GM18499 (cell line): Measurements from ENCODE around the gene CUL4A.

Experiments used
- ATAC-seq: cut with Tn5 transposase; IDR thresholded peaks from one replicate; pipeline ENCODE4 v1.9.1; 2021; ENCODE audit warnings: moderate number of reproducible peaks; ENCODE audit not compliant: insufficient read depth, unreplicated experiment

The CUL4A gene

DNA sequence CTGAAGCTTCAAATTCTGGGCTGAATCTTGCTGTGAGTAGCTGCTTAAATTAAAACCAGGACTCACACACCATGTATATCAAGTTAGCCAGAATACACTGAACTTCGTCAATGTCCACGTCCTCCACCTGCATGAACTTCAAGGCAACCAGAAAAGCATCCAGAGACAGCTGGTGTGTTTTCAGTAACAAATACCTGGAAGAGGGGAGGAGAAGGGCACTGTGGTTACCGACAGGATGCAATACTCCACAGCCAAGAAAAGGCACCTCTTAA lies 30.6 kb upstream of the CUL4A start:
- no peak for ATAC-seq

DNA sequence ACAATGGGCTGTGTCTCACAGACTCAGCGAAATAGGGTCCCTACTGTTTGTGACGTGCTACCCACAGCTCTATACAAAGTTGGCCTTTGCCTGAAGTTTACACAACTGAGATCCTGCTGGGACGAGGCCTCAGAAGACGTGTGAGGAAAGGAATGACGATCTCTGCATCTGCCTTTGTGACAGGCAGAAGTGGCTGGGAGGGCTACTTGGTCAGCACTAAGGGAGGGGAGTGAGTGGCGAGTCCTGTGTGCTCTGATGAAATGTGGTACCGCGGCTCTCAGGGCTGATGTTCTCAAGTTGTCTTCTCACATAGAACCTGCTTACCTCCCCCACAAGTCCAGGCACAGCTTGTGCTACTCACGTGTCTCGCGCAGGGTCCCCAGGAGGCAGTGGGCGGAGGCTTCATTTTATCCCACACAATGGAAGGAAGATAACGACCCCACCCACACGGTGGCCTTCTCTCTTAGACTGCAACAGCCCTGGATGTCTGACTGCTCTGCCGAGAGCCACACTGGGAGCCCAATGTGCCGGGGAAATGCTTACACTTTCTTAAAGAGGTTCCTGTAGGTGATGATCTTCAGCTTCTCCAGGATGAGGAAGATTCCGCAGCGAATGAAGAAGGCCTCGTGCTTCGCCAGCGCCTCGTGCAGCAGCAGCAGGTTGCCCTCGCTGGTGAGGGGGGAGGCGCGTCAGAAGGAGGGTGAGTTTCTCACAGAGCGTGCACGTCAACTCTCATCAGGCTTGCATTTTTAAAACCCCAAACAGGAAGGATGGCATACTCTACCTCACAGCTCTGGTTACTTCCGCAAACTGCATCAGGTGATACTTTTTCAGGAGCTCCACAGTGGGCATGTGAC lies 29.8 kb upstream of the CUL4A start:
- no peak for ATAC-seq

DNA sequence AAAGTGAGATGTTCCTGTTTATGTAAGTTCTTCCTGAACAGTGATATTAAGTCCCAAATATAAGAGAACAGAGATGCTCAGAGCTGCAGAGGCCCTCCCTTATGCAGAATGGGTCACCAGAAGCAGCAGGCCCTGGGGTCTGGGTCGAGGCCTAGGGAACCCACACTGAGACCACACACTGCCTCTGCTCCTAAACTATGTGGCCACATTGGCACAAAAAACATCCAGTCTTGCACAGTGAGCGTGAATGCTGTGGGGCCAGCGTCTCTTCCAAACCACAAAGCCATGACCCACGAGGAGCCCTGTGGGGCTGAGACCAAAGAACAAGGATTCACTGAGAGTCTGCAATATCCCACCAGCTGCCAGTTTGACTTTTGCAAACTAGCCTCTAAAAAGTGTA lies 27.4 kb upstream of the CUL4A start:
- no peak for ATAC-seq

DNA sequence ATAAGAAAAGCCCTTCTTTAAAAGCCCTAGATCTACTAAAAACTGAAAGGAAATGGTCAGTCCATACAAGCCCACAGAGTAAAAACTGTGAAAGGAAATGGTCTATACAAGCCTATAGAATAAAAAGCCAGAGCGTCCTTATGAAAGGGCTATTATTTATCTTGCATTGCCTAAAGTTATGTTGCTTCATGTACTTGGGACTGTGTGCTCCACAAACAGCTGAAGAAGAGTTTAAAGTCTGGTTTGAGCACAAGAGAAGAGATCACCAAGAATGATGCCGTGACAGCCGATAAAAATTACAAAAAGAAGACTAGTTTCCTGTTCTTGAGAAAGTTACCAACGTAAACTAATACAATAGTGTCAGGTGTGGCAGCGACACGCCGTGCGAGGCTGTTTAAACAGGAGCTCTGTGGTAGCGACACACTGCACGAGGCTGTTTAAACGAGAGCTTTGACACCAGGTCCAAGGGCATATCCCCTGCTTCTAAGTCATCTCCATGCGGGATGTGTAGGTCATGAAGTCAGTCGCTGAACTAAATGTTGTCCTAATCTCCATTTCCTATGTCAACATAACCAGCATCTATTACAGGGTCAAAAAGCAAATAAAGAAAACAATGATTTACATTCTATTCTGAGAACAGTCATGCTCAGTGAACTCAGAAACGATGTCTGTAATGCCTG lies 25.8 kb upstream of the CUL4A start:
- no peak for ATAC-seq

DNA sequence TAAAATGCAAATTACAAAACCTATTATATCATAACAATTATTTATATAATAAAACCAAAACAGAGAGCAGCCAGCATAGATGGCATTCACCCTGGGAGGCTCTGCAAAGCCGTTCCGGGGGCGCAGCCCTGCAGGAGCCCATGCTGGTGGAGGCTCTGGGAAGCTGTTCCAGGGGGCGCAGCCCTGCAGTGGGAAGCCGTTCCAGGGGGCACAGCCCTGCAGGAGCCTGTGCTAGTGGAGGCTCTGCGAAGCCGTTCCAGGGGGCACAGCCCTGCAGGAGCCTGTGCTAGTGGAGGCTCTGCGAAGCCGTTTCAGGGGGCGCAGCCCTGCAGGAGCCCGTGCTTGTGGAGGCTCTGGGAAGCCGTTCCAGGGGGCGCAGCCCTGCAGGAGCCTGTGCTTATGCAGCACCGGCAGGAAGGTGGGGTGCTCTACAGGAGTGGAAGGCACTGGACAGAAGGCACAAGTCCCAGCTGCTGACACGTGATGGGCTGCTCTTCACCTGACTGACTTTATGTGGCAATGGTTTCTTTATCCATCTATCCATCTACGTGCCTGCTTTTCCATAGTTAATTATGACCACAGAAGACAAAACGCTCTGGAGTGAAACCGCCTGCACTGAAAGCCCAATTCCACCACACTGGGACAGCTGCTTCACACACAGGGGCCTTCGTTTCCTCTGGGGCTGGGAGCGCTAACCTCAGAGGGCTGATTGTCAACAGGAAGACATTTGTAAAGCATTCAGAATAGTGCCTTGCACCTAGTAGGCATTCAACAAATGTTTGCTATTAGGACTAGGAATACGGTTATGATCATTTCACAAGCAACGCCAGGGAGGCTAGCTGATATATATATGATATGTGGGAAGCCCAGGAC lies 24.6 kb upstream of the CUL4A start:
- no peak for ATAC-seq

DNA sequence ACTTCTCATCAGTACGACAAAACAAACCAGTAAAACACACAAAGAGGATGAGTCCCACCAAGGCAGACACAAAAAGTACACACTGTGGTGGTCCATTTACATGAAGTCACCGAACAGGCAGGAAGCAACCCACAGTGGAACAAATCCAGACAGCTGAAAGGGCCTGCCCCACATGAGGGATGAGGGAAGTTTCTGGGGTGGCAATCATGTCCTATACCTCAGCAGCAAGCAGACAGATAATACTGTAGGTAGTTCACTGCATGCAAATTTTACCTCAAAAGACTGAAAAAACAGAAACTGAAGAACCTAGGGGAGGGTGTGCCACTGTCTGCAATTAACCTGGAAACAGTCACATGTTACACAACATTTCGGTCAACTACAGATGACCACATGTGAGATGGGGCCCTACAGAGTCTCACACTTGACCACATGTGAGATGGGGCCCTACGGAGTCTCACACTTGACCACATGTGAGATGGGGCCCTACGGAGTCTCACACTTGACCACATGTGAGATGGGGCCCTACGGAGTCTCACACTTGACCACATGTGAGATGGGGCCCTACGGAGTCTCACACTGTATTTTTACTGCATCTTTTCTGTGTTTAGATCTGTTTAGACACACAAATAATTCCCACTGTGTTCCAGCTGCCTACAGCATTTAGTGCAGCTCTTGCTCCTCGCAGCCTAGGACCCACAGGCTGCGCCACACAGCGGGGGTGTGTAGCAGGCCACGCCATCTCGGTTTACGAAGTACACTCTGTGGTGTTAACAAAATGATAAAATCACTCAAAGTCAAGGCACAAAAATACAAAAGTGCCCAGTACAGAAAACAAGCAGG lies 23.1 kb upstream of the CUL4A start:
- peak; percentile 76 for ATAC-seq

DNA sequence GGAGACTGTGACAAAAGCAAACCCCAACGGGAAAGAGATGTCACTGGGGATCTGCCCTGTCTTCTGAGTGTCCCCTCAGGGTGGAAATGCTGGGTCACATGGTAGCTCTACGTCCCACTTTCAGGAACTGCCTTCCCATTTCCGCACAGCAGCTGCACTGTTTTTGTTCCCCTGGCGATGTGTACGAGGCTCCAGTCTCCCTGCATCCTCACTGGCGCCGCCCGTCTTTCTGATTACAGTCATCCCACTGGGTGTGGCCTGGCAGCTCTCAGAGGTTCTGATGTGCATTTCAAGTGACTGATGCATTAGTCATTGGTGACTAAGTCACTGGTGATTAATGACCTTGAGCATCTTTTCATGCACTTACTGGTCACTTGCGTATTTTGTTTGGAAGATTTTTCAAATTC lies 22.1 kb upstream of the CUL4A start:
- ATAC-seq = no peak

DNA sequence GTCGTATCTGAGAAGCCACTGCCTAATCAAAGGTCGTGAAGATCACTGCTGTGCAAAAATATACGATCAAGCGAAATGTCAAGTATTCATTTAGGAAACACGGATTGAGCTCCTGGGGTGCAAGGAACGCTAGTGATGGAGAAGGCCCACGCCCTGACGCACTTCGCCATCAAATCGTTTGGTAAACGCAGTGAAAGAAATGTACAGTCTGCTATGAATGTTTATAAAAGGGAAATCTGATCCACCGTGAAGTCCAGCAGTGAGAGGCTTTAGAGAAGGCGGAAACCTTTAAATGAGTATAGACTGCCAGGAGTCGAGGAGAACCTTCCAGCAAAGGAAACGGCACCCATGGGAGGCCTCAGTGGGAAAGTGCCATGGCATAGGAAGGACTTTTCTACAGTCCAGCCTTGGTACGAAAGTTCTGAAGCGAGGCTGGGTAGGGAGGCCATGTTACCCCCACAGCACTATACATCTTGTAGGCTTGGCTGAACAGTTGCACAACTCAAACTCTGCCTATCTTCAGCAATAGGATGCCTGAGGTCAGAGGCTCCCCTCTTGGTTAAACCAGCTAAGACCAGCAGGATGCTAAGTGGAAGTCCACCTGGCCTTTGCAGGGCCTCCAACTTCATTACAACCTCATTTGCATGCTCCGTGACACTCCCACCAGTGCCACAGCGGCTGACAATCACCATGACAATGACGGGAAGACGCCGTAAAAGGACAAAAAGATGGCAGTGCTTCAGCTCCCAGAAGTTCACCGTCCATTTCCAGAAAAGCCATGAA lies 21.3 kb upstream of the CUL4A start:
- no peak for ATAC-seq

DNA sequence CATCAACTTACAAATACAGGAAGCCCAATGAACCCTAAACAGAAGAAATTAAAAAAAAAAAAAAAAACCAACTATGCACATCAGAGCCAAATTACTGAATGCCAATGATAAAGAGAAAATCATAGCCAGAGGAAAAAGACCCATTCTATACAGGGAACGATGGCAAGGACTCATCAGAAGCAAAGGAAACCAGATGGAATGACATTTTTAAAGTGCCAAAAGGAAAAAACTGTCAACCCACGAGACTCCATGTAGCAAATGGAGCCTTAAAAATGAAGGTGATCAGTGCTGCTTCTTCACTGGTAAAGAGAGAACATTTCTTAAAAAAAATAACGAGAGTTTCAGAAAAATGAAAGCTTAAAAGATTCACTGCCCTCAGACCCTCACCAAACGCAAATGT lies 19.2 kb upstream of the CUL4A start:
- no peak for ATAC-seq

DNA sequence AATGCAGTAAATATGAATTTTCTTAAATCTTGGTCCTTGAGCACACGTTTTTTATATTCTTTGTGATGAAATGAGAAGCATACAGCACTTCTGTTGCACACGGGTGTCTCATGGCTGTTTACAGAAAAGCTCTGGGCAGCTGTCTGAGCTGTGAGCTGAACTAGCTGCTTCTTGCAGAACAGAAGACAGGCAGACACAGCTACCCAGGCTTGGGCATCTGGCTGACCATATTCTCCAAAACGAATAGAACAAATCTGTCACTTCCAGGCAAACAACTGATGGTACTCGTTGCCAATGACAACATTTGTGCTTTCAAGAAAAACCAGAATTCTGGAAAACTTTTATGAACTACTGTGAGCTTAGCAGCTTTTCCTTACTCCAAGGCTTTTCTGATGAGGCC lies 17.1 kb upstream of the CUL4A start:
- ATAC-seq = no peak

DNA sequence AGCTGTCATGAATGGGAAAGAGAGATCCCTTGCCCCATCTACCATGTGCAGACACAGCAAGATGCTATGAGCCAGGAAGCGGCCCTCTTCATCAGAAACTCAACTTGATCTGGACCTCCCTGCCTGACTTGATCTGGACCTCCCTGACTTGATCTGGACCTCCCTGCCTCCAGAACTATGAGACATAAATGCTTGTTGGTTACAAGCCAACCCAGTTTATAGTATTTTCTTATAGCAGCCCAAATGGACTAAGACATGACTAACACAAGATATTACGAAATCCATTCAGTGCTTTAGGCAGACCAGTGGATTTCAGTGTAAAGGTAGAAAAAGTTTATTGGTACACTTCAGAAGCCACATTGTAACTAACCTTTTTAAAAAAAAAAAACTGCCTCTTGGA lies 16.5 kb upstream of the CUL4A start:
- no peak for ATAC-seq

DNA sequence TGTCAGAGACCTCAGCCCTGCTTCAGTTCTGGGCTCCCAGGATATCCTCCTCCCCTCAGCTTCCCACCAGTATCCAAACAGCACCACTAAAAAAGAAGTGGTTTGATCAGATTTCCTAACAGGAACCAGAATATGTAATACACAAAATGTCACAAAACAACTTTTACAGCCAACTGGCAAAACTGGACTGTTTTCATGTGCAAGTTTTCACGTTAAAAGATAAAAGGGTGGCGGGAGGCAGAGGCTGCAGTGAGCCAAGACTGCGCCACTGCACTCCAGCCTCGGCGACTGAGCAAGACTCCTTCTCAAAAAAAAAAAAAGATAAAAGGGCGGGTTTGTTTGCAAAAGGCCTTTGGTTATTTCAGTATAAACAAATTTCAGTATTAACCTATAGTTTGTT lies 14.1 kb upstream of the CUL4A start:
- ATAC-seq = no peak

DNA sequence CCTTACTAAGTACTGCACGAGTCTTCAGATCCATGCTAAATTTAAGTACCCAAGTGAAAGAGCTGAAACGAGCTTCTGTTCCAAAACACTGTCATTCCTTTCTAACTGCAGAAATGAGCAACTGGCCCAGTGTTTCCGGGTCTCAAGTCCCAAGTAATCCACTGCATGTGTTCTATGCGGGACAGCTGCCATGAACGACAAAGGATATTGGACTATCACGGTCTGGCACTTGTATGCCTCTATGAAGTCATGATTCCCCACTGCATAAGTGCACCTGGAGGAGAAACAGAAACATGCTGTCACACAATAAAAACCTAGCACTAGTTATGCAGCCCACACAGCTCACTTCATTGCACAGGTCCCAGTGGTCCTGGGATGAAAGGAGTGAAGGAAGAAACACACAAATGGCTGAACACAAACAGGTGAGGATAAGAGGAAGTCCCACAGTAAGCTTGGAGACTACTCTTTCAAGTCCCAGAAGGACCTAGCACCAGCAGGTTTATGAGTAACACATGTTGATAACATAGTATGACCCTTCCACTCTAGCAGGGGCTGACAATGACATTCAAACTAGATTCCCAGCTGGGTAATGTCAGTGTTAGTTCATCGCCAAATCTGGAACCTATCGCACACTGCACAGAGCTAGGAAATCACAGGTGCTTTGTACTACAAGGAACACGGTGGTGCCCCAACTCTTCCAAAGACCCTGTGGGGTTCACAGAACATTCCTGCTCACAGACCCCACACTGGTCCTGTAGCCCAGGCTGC lies 12.3 kb upstream of the CUL4A start:
- no peak for ATAC-seq

DNA sequence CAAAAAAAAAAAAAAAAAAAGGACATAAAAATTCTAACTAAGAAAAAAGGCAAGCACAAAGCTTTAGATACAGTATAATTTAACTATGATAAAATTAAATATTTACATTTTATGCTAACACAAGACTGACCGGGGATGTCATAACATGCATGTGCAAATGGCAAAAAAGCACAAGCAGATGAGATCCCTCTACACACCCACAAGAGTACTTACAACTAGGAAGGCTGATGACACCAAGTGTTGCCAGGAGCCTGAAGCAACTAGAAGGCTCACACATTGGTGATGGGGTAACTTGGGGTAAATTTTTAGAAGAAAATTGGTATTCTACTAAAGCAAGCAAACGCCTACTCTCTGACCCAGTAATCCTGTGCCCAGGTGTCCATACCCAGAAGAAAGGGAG lies 7.6 kb upstream of the CUL4A start:
- no peak for ATAC-seq

DNA sequence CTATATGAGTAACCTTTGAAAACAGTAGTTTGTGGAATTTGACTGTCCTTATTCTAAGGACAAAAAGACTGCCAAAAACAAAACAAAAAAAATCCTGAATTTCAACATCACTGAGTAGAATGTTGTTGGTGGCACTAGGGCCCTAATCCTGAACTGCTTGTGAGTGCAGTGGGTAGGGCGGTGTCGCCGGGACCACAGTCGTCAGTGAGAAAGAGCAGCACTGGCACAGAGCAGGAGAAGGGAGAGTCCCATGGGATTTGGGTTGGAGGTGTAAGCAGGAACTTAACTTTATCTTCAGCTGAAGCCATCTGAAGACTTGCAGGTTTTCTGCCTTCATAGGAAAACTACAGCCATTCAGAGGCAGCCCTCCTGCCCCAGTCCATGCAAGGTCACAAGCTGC lies 6.5 kb upstream of the CUL4A start:
- no peak for ATAC-seq

DNA sequence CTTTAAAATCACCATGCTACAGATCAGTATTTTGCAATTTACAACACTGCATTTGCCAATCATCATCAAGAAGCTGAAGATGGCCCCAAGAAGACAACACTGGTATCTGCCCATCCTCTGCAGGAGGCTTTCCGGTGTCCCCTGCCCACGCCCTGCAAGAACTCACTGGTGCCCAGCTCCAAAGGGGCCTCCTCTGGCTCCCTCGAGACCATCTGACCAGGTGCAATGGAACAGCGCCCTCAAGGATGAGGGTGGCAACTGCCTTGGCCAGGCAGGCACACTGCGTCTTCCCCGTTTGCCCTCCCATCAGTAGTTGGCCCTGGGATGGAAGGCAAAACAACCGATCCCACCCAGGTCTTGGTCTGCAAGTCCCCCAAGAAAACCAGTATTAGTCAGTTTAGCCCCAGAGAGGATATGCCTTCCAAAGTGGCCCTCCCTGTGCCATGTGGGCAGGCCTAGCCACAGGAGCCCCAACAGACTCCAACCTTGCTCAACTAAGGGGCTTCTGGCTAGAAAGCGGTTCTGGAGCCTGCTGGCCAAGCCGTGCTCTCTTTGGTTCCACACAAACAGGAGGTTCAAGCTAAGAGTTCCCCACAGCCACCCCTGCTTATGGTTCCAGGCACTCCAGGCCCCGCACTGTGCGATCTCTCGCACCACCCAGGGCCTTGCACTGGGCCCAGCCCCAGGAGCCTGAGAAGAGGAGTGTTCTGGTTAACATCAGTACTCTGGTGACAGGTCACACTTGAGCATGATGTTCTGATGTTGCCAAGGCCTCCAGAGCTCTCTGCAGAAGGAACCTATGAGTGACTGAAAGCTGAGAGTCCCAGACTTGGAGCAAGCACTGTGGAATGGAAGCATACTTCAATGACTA lies 5.7 kb upstream of the CUL4A start:
- ATAC-seq = no peak

DNA sequence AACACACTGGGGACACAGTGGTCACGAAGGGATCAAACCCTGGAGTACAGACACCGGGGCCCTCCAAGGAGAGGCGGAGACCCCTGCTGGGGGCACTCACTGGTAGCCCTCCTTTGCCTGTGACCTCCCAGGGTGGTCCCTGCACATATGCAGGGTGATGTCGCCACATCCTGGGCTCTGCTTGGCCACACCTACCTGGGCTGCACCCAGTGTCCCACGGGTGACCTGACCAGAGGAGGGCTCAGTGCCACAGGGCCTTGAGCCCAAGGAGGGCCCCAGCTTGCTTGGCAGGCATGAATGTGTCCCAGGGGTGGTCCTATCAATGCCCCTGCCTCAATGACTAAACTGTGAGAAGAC lies 5.1 kb upstream of the CUL4A start:
- ATAC-seq = no peak

DNA sequence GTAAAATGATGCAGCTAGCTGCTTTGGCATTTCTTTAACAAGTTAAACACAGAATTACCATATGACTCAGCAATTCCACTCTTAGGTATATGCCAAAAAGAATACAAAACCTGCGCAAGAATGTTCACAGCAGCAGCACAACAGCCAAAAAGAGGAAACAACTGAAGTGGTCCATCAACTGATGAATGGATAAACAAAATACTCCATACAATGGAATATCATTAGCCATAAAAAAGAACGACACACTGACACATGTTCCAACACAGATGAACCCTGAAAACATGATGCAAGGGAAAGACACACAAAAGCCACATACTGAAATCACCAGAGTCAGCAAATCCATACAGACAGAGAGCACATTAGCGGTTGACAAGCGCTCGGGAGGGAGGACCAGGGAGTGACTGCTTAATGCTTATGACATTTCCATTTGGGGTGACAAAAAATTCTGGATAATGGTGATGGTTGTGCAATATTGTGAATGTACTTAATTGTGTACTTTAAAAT lies 3.9 kb upstream of the CUL4A start:
- no peak for ATAC-seq
